ENCODE measurements around the gene COMMD1.

DNA sequence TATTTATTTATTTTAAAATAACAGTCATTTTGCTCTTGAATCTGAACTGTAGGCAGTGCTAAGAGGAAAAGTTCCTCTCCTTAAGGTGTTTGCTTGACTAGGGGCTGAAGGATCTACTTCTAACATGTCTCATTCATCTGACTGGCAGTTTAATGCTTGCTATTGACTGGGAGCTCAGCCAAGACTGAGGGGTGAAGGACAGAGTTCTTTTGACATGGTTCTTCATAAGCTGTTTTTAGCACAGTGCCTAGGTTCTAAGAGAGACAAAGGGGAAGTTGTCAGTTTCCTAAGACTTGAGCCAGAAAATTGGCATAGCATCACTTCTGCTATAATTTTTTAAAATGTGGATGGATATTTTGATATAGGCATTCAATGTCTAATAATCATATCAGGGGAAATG, 73.0 kb downstream of the COMMD1 start:
- TF ChIP-seq POLR2A (IDR thresholded peaks at IDR 0.05; ENCODE audit: low read depth, low read length) (no peak), POLR2AphosphoS5 (IDR thresholded peaks at IDR 0.05; ENCODE audit: low read depth, low read length) (no peak)

Measured in GM12892 (cell line).